GM12875 (cell line): ENCODE measurements around the gene HS3ST4.

Experiments used
- H3K4me3 ChIP-seq: one replicate; pipeline ENCODE4 v1.5.1; 2011; ENCODE audit warnings: low read depth, low read length, control low read depth
- CTCF ChIP-seq: IDR thresholded peaks from 2 replicates; pipeline ENCODE4 v1.5.1; 2011; ENCODE audit warnings: low read depth, mild to moderate bottlenecking, control low read depth, inconsistent platforms, low read length, moderate library complexity, borderline replicate concordance; ENCODE audit not compliant: insufficient read depth

Gene HS3ST4

DNA sequence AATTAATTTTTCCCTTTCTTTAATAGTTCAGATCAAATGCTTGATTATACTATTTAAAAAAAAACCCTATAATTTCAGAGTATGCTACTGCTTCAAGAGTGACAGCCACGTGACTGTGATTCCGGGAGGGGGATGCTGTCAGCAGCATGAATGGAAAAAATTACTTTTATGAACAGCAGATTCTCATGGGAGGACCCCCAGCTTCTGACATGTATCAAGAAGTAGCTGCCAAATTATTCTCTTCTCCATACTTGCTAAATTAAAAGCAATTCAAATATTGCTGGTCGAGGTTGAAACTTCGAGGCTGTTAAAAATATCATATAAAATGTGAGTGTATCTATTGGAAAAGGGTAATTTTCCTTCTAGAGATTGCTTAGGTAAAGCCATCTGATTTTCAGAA lies 95.0 kb downstream of the HS3ST4 start:
- TF ChIP-seq CTCF = no peak
- H3K4me3 ChIP-seq = no peak overlapping the region

GRCh38 chr16:25788637-25789036 lies 96.9 kb downstream of the HS3ST4 start:
- TF ChIP-seq CTCF = no peak
- no peak overlapping the region for H3K4me3 ChIP-seq

DNA sequence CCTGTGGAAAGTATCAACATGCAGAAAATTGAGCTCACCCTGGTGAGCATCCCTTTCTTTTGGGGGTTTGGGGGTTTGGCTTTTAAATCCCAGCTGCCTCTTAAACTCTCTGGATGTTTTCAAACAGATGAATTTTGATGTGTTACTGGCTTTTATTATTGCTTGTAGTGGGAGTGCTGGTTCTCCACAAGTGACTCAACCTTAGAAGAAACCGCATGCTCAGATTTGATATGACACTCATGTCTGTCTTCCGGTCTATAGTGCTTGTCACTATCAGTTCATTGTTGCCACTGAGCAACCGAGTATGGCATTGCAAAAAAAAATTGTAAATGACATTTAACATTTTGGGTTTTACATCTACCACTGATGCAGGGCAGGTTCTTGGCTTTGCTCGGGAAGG lies 104.5 kb downstream of the HS3ST4 start:
- no peak for TF ChIP-seq CTCF
- no peak overlapping the region for H3K4me3 ChIP-seq

DNA sequence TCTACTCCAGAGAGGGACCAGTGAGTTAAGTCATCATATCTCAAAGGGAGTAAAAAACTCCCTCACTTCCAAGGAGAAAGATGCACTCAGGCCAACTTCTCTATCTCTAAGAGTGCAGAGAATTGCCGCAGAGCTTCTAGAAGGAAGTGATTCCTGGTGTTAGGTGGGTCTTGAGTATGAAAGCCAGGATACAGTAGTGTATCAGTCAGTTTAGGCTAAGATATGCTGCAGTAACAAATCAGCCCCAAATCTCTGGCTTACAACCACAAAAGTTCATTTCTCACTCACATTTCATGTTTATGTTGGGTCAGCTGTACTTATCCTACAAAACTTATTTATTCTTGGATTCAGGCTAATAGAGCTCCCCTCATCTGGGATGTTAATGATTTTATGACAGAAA lies 106.3 kb downstream of the HS3ST4 start:
- no peak for TF ChIP-seq CTCF
- H3K4me3 ChIP-seq = no peak overlapping the region

DNA sequence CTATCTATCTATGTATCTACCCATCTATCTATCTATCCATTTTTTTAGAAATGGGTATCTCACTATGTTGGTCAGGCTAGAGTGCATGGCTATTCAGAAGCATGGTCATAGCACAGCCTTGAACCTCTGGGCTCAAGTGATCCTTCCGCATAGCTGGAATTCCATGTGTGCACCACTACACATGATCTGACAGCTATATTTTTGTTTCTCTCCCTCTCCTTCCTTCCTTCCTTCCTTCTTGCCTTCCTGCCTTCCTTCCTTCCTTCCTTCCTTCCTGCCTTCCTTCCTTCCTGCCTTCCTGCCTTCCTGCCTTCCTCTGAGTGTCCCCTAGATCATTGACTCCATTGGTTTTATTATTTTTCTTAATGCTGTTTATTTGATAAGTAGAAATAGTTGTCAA lies 108.1 kb downstream of the HS3ST4 start:
- TF ChIP-seq CTCF = no peak
- H3K4me3 ChIP-seq = no peak overlapping the region

DNA sequence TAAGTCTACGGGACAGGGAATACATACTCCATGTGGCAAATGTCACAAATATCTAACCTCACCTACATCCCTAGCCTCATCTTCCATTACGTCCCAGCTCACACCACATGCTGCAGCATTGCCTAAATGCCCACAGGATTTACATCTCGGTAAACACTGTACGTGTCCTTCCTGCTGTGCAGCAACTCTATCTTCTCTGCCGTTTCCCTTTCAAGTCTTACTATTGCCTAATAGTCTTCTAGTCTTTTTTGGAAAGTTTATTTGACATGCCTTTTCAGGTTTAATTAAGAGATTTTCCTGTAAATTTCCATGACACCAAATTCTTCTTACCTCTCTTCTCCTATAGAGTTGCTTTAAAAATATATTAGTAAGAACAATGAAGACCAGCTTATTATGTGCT lies 120.5 kb downstream of the HS3ST4 start:
- no peak for TF ChIP-seq CTCF
- no peak overlapping the region for H3K4me3 ChIP-seq

GRCh38 chr16:25817295-25817694 lies 125.5 kb downstream of the HS3ST4 start:
- TF ChIP-seq CTCF = no peak
- no peak overlapping the region for H3K4me3 ChIP-seq
